T follicular helper cell (primary cell): ENCODE data around the gene CKS1B.

ENCODE experiments used
- DNase-seq: peaks from one replicate; pipeline ENCODE4 v3.0.0-alpha.2; 2020; ENCODE audit warnings: low read depth

Gene CKS1B

GRCh38 chr1:154945962-154946850, 28.3 kb upstream of the CKS1B start:
- DNase-seq, result no peak

- DNase-seq, result no peak
Measured at GRCh38 chr1:154948079-154948478, 26.4 kb upstream of the CKS1B start.

- peak; percentile 65 for DNase-seq
Measured at GRCh38 chr1:154951901-154952657, 22.4 kb upstream of the CKS1B start.

- no peak for DNase-seq
Measured at GRCh38 chr1:154952664-154953063, 21.8 kb upstream of the CKS1B start.

- DNase-seq, result no peak
Measured at GRCh38 chr1:154953611-154954038, 20.9 kb upstream of the CKS1B start.

GRCh38 chr1:154954541-154954940, 19.9 kb upstream of the CKS1B start:
- DNase-seq, result no peak

GRCh38 chr1:154955039-154955717, 19.3 kb upstream of the CKS1B start:
- DNase-seq, result peak; percentile 95

GRCh38 chr1:154955718-154956543, 18.6 kb upstream of the CKS1B start, which contains the start of gene PBXIP1:
Gene PBXIP1 (minus strand): TSS chr1:154956099. CDS start chr1:154953721, 2,378 bp downstream.
- DNase-seq, result peak; percentile 79

- no peak for DNase-seq
Measured at GRCh38 chr1:154956544-154956941, 17.9 kb upstream of the CKS1B start.

GRCh38 chr1:154957091-154957657, 17.3 kb upstream of the CKS1B start:
- no peak for DNase-seq

GRCh38 chr1:154958036-154958435, 16.4 kb upstream of the CKS1B start:
- DNase-seq, result no peak

- no peak for DNase-seq
Measured at GRCh38 chr1:154958681-154959425, 15.6 kb upstream of the CKS1B start.

GRCh38 chr1:154959426-154959780, 15.1 kb upstream of the CKS1B start:
- no peak for DNase-seq

- DNase-seq, result no peak
Measured at GRCh38 chr1:154960446-154961136, 13.9 kb upstream of the CKS1B start.

- DNase-seq, result peak; percentile 64
Measured at GRCh38 chr1:154961207-154962155, 13.0 kb upstream of the CKS1B start, which contains the start of gene PYGO2. Gene PYGO2 (minus strand): TSS chr1:154961782. CDS start chr1:154961576, 206 bp downstream.

GRCh38 chr1:154962156-154962749, 12.2 kb upstream of the CKS1B start:
- DNase-seq, result no peak

- no peak for DNase-seq
Measured at GRCh38 chr1:154962795-154963330, 11.6 kb upstream of the CKS1B start.

- DNase-seq, result no peak
Measured at GRCh38 chr1:154963643-154964042, 10.8 kb upstream of the CKS1B start.
